NCI-H748 (cell line): Measurements from ENCODE around the gene SPINT3.

ENCODE experiments used
- DNase-seq: peaks from one replicate; lab custom pipeline; 2025; ENCODE audit not compliant: unreplicated experiment; lab: John Stamatoyannopoulos, UW

The SPINT3 gene

DNA sequence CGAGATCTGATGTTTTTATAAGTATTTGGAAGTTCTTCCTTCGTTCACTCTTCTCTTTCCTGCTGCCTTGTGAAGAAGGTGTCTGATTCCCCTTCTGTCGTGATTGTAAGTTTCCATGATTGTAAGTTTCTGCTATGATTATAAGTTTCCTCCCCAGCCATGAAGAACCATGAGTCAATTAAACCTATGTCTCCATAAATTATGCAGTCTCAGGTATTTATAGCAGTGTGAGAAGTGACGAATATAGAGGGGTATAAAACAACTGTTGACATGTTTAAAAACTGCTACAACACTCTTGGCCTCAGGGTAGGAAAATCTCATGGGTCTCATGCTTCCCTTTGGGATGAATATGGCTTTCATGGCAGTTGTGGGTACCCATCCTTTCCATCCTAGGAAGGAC, 51.7 kb downstream of the SPINT3 start:
- no peak for DNase-seq

DNA sequence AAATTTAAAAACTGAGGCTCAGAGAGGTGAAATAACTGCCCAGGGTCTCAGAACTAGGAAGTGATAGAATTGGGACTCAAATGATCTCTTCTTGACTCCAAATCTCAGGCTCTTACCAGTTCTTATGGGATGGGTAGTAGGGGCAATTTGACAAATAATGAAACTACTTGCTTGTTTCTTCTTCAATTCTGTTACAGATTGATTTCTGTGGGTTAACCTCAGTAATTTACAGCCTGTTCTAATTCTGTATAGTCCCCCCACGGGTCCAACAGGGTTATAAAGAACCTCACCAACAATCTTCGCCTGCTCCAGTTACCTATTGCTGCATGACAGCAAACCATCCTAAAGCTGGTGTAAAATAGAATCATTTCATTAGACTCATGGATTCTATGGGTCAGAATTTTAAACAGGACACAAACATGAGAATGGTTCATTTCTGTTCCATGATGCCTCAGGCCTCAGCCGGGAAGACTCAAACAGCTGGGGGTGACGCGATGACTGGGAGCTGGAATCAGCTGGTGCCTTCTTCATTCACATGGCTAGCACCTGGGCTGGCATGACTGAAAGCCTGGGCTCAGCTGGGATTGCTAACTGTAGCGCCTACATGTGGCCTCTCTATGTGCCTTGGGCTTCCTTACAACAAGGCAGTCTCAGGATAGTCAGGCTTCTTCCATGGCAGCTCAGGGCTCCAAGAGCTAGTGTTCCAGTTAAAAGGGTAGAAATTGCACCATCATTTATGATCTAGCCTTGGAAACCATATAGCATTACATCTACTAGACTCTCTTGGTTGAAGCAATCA, 52.5 kb downstream of the SPINT3 start:
- no peak for DNase-seq
